GM12878 (cell line): ENCODE data around the gene FAM221A. TPM values are rescaled to one million over a fixed set of nuclear protein-coding genes. Genes with fewer than 3 reads are reported as not detected.

ENCODE experiments used
- ATF3 ChIP-seq: IDR thresholded peaks from 2 replicates; pipeline ENCODE4 v1.6.1; 2011; ENCODE audit warnings: low read depth, mild to moderate bottlenecking, low read length, moderate library complexity, borderline replicate concordance; ENCODE audit errors: extremely low read depth
- CBFB ChIP-seq: IDR thresholded peaks from 2 replicates; pipeline ENCODE4 v1.6.1; 2016; ENCODE audit warnings: antibody characterized with exemption, low read depth
- CEBPB ChIP-seq, 2 experiments: fragments of 150-350 bp in 1 of 2; IDR thresholded peaks; 2 replicates each; pipeline ENCODE4 v1.6.1; 2012 to 2014; ENCODE audit warnings: low read depth in 2 of 2, low read length in 2 of 2, borderline replicate concordance in 1 of 2, inconsistent platforms in 1 of 2
- CEBPZ ChIP-seq: fragments of 150-350 bp; IDR thresholded peaks from 2 replicates; pipeline ENCODE4 v1.6.1; 2016; ENCODE audit warnings: low read depth, low read length
- E4F1 ChIP-seq: fragments of 450-650 bp; IDR thresholded peaks from 2 replicates; pipeline ENCODE4 v1.6.1; 2018; ENCODE audit warnings: borderline replicate concordance, mild to moderate bottlenecking; ENCODE audit not compliant: partially characterized antibody
- EGR1 ChIP-seq, 2 experiments: IDR thresholded peaks; 1 replicate in 1 of 2; 2 replicates in 1 of 2; pipeline ENCODE4 v1.6.1; 2011 to 2012; ENCODE audit warnings: low read depth in 2 of 2, low read length in 2 of 2, borderline replicate concordance in 1 of 2, mild to moderate bottlenecking in 1 of 2, moderate library complexity in 1 of 2
- HCFC1 ChIP-seq: fragments of 150-350 bp; IDR thresholded peaks from 2 replicates; pipeline ENCODE4 v1.6.1; 2014; ENCODE audit warnings: low read length
- HDGF ChIP-seq: fragments of 450-650 bp; IDR thresholded peaks from 2 replicates; pipeline ENCODE4 v1.6.1; 2016; ENCODE audit warnings: antibody characterized with exemption
- JUND ChIP-seq: IDR thresholded peaks from 2 replicates; pipeline ENCODE4 v1.6.1; 2012; ENCODE audit warnings: low read depth, mild to moderate bottlenecking, low read length, improper control_type of control experiment, moderate library complexity
- KDM1A ChIP-seq: fragments of 200-600 bp; sonication (generic); IDR thresholded peaks from 2 replicates; pipeline ENCODE4 v1.6.1; 2016; ENCODE audit warnings: borderline replicate concordance
- NR2C2 ChIP-seq: IDR thresholded peaks from 2 replicates; pipeline ENCODE4 v1.6.1; 2011; ENCODE audit warnings: borderline replicate concordance, low read depth; ENCODE audit not compliant: control insufficient read depth, insufficient read length
- SIX5 ChIP-seq: IDR thresholded peaks from 2 replicates; pipeline ENCODE4 v1.6.1; 2011; ENCODE audit warnings: mild to moderate bottlenecking, low read depth, low read length, moderate library complexity; ENCODE audit not compliant: severe bottlenecking
- SMC3 ChIP-seq: IDR thresholded peaks from 2 replicates; pipeline ENCODE4 v1.6.1; 2011; ENCODE audit warnings: low read length, improper control_type of control experiment, borderline replicate concordance
- ZBTB4 ChIP-seq: fragments of 450-650 bp; formaldehyde crosslinking; IDR thresholded peaks from 2 replicates; pipeline ENCODE4 v1.4.0; 2022; ENCODE audit warnings: mild to moderate bottlenecking, moderate library complexity
- ZNF217 ChIP-seq: fragments of 450-650 bp; IDR thresholded peaks from 2 replicates; pipeline ENCODE4 v1.6.1; 2017; ENCODE audit warnings: antibody characterized with exemption, mild to moderate bottlenecking
- polyA plus RNA-seq, 11 experiments: library from polyadenylated mRNA; depleted of rRNA in 4 of 11; unstranded in 6 of 11; stranded (reverse) in 5 of 11; fragments of >200 nt; fragmentation: Nextera tagmentation in 4 of 11; fragmentation: Illumina TruSeq in 1 of 11; extraction: Ambion mirVana in 4 of 11; extraction: Trizol in 1 of 11; gene quantifications; 1 replicate in 1 of 11; 2 replicates in 10 of 11; pipeline versions ENCODE4 v1.2.1 to v1.2.3, GENCODE V29; 2011 to 2016; ENCODE audit warnings: inconsistent platforms in 2 of 11, missing spikeins in 2 of 11, low read depth in 1 of 11
- total RNA-seq, 4 experiments: library from RNA; depleted of rRNA in 3 of 4; stranded (reverse); fragments of >200 nt in 3 of 4; fragmentation: Illumina TruSeq in 1 of 4; extraction: Trizol in 1 of 4; gene quantifications; 2 replicates each; pipeline versions ENCODE4 v1.2.1 to v1.2.3, GENCODE V29; 2013 to 2021
- TF ChIP-seq, protein P1 (sequence below): fragments of 450-650 bp; conservative IDR thresholded peaks from 2 replicates; pipeline ENCODE4 v1.6.1; 2017; ENCODE audit warnings: mild to moderate bottlenecking, moderate library complexity

FAM221A gene
- total and polyA plus RNA-seq, 10 of the 15 experiments (the other 5 are each of a cell fraction or from before 2014, with no cell fraction given), result 6.3 to 16.7 (median 9.7) TPM

DNA sequence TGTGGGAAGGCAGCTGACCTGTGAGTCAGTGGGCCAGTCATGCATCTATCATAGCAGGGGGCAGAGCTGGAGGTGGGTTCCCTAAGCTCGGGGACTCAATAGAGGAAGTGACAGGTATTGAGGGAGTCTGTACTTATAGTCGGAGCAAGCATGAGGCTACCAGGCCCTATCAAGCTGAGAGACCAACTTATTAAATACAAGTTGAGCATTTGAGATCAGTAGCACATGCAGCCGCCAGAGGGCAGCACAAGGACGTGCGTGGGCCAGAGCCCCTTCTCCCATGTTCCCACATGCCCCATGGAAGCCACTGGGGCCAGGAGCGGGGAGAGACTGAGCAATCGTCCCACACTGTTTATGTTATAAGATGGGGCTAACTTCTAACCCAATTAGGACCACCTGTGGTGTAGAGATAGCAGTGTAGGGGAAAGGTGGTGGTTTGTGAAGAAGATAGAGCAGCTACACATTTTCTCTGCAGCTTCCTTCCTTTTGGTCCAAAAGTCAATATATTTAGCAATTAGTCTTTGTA, 17.0 kb downstream of the FAM221A start (continued):
- no peak for TF ChIP-seq ZNF217
- TF ChIP-seq JUND, result no peak
- peak in 1 of 2 experiments; percentile 65; a peak in 1 of 3 replicates for TF ChIP-seq EGR1 (IDR thresholded peaks at IDR 0.05; ENCODE audit: borderline replicate concordance in 1 of 2, low read depth in 2 of 2, low read length in 2 of 2)
- TF ChIP-seq CEBPZ, result no peak
- no peak for TF ChIP-seq KDM1A
- no peak for TF ChIP-seq CEBPB (IDR thresholded peaks at IDR 0.05; ENCODE audit: borderline replicate concordance in 1 of 2, low read depth in 2 of 2, low read length in 2 of 2)
- TF ChIP-seq NR2C2, result no peak
- TF ChIP-seq ZBTB4 (CRISPR knock-in tag), result no peak
- TF ChIP-seq, protein P1, sequence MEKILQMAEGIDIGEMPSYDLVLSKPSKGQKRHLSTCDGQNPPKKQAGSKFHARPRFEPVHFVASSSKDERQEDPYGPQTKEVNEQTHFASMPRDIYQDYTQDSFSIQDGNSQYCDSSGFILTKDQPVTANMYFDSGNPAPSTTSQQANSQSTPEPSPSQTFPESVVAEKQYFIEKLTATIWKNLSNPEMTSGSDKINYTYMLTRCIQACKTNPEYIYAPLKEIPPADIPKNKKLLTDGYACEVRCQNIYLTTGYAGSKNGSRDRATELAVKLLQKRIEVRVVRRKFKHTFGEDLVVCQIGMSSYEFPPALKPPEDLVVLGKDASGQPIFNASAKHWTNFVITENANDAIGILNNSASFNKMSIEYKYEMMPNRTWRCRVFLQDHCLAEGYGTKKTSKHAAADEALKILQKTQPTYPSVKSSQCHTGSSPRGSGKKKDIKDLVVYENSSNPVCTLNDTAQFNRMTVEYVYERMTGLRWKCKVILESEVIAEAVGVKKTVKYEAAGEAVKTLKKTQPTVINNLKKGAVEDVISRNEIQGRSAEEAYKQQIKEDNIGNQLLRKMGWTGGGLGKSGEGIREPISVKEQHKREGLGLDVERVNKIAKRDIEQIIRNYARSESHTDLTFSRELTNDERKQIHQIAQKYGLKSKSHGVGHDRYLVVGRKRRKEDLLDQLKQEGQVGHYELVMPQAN, result no peak
- no peak for TF ChIP-seq CBFB
- TF ChIP-seq HDGF, result no peak
- TF ChIP-seq E4F1, result no peak
- peak; percentile 52 for TF ChIP-seq SMC3
- TF ChIP-seq ATF3, result no peak
- TF ChIP-seq SIX5, result no peak
- TF ChIP-seq HCFC1, result no peak
